GM12872 (cell line): ENCODE data around the gene ARF3.

ENCODE experiments used
- CTCF ChIP-seq: IDR thresholded peaks from 3 replicates; pipeline ENCODE4 v1.5.1; 2011; ENCODE audit warnings: low read depth, mild to moderate bottlenecking, low read length, moderate library complexity; ENCODE audit not compliant: insufficient read depth

The ARF3 gene

DNA sequence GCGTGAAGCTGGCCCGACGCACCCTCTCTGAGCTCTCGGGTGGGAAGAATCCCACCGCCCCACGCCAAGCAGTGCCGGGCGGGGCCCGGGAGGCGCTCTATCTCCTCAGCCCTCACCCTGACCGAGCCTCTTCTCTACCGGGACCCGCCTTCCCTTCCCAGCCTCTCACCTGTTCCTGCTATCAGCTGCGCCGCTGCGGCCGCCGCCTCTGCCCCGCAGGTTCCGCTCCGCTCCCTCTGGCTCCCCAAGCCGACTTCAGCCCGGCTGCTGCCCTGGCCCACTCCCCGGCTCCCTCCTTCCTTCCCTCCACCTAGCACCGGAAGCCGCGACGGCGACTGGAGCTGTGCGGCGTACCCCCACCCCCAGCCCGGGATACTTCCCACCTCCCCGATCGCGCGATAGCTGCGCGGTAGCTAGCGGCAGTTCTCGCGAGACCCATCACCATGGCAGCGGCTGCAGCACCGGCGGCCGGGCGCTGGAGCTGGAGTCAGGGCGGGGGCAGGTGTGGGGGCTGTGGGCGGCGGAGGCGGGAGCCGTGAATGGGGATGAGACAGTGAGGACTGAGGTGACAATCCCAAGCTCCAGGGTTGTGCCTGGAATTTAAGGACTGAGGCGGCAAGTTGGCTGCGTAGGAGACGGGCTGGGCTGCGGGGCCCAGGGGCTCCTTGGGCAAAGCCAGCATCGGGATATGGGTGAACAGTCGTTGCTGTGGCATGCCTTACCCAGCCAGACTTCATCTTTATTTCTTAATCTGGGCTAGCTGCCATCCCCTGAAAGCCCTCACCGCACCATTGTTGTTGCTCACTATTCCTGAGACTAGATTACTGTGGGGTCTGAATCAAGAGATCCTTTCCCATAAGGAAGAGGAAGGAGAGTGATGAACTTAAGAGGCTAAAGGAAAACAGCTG is at the start of gene ARF3:
TSS of gene ARF3 (minus strand) at position 347 of the 908 bp plus-strand sequence. CDS start 16,392 bp downstream, outside the sequence.
- TF ChIP-seq CTCF: no peak

- TF ChIP-seq CTCF: no peak
These were observed 43.1 kb upstream of the ARF3 start for GRCh38 chr12:49000346-49000745.

DNA sequence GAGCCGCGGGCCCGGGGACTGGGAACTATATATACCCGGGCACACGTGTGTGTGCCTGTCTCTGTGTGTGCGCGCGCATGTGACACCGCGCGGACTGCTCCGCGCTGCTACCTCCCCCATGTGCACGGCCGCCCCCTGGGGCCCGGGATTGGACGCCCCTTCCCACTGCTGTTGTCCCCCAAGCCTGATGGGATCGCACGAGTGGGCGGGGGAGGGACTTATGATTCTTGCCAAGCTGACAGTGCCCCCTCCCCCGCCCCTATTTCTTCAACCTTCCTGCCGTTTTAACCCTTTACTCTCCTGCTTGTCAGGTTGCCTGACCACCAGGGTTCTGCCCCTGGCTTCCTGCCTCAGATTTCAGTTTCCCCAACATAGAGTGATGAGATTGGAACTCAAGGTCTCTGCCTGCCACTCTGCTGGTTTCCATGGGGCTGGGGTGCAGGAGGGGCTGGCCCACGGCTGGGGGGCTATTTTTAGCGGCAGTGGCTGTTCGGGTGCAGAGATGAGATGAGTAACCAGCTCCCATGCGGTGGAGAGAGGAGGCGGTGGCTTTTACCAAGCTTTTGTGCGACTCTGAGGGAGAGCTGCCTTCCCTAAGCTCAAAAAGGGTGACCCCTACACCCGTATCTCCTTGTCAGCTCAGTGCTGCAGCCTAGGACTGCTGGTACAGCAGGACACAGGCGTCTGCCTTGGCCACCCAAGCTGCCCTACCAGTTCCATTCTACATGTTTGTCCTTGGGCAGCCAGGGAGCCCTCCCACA is 42.3 kb upstream of the ARF3 start, which contains the start of gene DDN:
TSS of gene DDN (minus strand) at position 5 of the 761 bp plus-strand sequence. CDS start 88 bp downstream, outside the sequence.
- no peak for TF ChIP-seq CTCF

DNA sequence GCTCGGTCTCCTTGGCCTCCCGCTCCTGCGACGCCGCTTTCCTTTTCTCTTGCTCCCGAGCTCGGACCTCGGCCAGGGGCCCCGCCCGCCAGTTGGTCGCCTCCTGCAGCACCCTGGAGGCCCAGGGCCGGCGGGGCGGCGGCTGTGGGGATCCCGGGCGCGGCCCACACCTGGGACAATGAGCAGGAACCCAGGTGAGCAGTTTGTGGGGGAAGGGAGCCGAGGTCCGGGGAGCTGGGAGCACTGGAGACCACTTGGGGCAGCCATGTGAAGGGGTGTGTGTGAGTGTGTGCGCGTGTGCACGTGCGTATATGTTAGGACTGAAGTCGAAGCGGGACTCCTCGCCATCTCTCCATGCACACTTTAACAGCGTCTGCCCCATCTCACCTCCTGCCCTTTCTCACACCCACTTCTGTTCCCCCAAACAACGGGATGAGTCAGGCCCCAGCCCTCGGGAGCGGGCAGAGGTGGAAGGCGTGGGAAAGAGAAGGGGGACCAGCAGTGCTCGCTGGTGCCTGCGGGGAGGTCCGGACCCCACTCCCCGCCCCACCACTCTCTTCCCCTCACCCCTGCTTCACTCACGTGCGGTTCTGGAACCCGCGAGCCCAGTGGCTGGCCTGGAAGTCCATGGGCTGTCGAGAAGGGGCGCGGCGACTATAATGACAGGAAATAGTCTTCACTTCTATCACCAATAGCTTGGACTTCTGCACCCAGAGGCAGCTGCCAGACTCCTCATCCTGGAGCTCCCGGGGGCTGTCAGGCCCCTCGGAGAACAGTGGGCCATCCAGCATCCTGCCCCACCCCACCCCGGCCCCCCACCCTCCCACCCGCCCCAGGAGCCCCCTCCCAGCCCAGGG is 41.4 kb upstream of the ARF3 start:
- TF ChIP-seq CTCF: 0 out of 3 replicates have a peak, but pooled peaks have one; percentile 13

DNA sequence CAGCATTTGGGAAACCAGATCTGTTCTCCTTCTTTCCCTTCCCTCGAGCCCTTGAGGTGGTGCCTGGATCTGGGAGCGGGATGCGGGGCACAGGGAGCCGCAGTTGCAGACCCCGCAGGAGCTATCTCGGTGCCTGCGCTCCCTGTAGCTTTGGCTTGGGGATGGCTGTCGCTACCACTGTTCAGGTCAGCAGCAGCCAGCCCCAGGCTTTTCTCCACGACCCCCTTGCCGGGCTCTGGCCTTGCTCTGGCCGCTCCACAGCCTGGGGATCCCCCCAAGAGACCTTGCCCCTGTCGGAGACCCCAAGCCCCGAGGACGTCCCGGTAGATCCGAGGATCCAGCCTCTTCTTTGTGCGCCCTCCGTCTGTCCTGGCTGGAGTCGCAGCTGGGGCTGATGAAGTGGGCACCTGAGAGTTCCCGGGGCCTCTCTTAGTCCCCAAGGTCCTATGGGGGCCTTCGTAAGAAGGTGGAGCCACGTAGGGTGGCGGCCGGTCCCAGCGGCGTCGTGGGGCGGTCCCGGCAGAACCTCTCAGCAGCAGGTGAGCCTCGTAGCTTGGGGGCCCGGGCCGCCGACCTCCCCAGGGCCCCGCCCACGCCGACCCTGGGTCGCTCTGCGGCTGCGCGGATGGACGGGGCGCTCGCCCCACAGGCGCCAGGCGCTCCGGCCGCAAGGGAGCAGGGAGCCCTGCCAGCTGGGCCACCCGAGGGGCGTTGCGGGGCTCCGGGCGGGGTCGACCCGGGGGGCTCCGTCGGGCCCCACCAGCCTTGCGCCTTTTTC is 40.6 kb upstream of the ARF3 start:
- no peak for TF ChIP-seq CTCF

DNA sequence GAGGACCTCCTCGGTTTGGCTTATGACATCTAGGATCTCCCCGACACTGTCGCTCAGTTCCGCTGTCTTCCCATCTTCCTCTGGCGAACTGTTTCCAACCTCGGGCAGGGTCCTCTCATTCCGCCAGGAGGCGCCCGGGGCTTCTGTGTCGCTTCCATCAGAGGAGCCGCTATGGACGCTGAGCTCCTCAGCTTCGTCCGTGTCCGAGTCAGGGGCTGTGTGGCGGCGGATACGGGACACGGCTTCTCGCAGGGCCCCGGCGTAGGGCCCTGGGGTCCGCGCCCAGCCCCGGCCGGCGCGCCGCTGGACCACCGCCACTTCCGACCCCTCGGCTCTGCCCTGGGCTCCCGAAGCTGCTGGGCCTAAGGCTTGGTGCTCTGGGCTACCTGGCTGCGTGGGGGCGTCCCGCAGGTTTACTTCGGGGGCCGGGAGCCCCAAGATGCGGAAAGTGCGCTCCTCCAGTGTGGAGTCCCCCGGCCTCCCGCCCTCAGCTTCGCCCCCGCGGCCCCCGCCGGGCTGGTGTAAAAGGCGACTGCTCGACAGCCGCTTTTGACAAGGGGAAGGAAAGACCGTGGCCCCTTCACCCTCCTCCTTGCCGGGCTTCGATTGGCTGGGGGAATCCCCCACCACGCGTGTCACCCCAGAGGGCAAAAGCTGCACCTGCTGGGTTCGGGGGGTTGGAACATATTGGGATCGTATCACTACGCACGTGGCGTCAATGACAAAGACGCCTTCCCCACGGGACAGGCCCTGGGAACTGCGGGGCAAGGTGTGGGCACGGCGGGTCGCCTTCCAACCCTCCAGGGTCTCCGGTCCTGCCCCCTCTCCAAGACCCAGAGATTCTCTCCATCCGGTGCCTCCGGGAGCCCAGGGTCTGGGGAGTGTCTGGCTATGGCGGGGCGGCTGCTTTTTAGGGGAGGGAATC is 39.8 kb upstream of the ARF3 start:
- peak; percentile 82 for TF ChIP-seq CTCF
